ENCODE measurements around the gene DPP6.

DNA sequence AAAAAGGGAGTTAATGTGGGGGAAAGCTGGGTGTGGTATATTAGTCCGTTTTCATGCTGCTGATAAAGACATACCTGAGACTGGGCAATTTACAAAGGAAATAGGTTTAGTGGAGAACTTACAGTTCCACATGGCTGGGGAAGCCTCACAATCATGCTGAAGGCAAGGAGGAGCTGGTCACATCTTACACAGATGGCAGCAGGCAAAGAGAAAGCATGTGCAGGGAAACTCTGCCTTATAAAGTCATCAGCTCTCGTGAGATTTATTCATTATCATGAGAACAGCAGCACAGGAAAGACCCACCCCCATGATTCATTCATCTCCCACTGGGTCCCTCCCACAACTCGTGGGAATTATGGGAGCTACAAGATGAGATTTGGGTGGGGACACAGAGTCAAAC is 836.5 kb downstream of the DPP6 start:
- no peak for TF ChIP-seq EP300 (IDR thresholded peaks at IDR 0.05)
- TF ChIP-seq, protein P1, sequence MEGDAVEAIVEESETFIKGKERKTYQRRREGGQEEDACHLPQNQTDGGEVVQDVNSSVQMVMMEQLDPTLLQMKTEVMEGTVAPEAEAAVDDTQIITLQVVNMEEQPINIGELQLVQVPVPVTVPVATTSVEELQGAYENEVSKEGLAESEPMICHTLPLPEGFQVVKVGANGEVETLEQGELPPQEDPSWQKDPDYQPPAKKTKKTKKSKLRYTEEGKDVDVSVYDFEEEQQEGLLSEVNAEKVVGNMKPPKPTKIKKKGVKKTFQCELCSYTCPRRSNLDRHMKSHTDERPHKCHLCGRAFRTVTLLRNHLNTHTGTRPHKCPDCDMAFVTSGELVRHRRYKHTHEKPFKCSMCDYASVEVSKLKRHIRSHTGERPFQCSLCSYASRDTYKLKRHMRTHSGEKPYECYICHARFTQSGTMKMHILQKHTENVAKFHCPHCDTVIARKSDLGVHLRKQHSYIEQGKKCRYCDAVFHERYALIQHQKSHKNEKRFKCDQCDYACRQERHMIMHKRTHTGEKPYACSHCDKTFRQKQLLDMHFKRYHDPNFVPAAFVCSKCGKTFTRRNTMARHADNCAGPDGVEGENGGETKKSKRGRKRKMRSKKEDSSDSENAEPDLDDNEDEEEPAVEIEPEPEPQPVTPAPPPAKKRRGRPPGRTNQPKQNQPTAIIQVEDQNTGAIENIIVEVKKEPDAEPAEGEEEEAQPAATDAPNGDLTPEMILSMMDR (IDR thresholded peaks at IDR 0.05) = no peak
